A673 (cell line): ENCODE results near the gene GNG12. TPM values are rescaled to one million over a fixed set of nuclear protein-coding genes. Genes with fewer than 3 reads are reported as not detected.

Source experiments
- BruUV-seq: library from RNA; stranded (reverse); fragments of 400-500 nt; replicated peaks from 2 replicates; lab custom pipeline; 2021; lab: Mats Ljungman, UMichigan
- CTCF ChIA-PET: fragments of 300-600 bp; sonication (Branson Sonifier 250); formaldehyde crosslinking; loops from one replicate; lab custom pipeline; 2022; ENCODE audit warnings: antibody characterized with exemption; lab: Charles Lee
- POLR2A ChIA-PET: fragments of 300-600 bp; sonication (Branson Sonifier 250); formaldehyde crosslinking; loops from one replicate; lab custom pipeline; 2022; ENCODE audit warnings: antibody characterized with exemption; ENCODE audit not compliant: low non-redundant PET; lab: Charles Lee
- DNase-seq: peaks from one replicate; pipeline ENCODE4 v3.0.0-alpha.2; 2015; ENCODE audit warnings: low spot score
- H3K27ac ChIP-seq: fragments of 200-600 bp; sonication (generic); 2 replicates; pipeline ENCODE4 v1.5.1; 2016; ENCODE audit warnings: mixed run types, low read depth, mild to moderate bottlenecking, mixed read lengths, antibody characterized with exemption, low read length; ENCODE audit not compliant: poor library complexity, severe bottlenecking
- H3K27me3 ChIP-seq: fragments of 200-600 bp; sonication (generic); replicated peaks from 2 replicates; pipeline ENCODE4 v1.6.1; 2017; ENCODE audit warnings: mixed run types, low read depth, mild to moderate bottlenecking, mixed read lengths, antibody characterized with exemption, low read length; ENCODE audit not compliant: insufficient read depth, poor library complexity
- H3K36me3 ChIP-seq: fragments of 200-600 bp; sonication (generic); 2 replicates; pipeline ENCODE4 v1.6.1; 2016; ENCODE audit warnings: mixed run types, mild to moderate bottlenecking, mixed read lengths, antibody characterized with exemption, low read length; ENCODE audit not compliant: insufficient read depth, poor library complexity, severe bottlenecking
- H3K4me1 ChIP-seq: fragments of 200-600 bp; sonication (generic); 2 replicates; pipeline ENCODE4 v1.6.1; 2017; ENCODE audit warnings: mixed run types, mild to moderate bottlenecking, mixed read lengths, antibody characterized with exemption, low read length; ENCODE audit not compliant: insufficient read depth, poor library complexity, severe bottlenecking
- H3K4me3 ChIP-seq: fragments of 200-600 bp; sonication (generic); 2 replicates; pipeline ENCODE4 v1.5.1; 2016; ENCODE audit warnings: low read depth, mixed run types, mild to moderate bottlenecking, mixed read lengths, low read length; ENCODE audit not compliant: poor library complexity, severe bottlenecking
- H3K9me3 ChIP-seq: fragments of 200-600 bp; sonication (generic); 2 replicates; pipeline ENCODE4 v1.6.1; 2016; ENCODE audit warnings: mixed run types, low read depth, mild to moderate bottlenecking, mixed read lengths, antibody characterized with exemption, low read length; ENCODE audit not compliant: poor library complexity, severe bottlenecking
- EZH2 ChIP-seq: fragments of 200-600 bp; sonication (generic); IDR thresholded peaks from 2 replicates; pipeline ENCODE4 v1.6.1; 2017; ENCODE audit warnings: borderline replicate concordance, low read depth, mild to moderate bottlenecking, mixed read lengths, antibody characterized with exemption, low read length; ENCODE audit not compliant: poor library complexity, severe bottlenecking
- intact Hi-C: fragments of 100-400 bp; cut with micrococcal nuclease; formaldehyde crosslinking; loops from one replicate; pipeline ENCODE4 v1.10.0; 2022; ENCODE audit not compliant: unreplicated experiment
- total RNA-seq: library from RNA; stranded (reverse); gene quantifications from 2 replicates; pipeline ENCODE4 v1.2.3, GENCODE V29; 2021
- TF ChIP-seq, protein P1 (sequence below): fragments of 300-800, 200-600 bp; sonication (generic); conservative IDR thresholded peaks from 2 replicates; pipeline ENCODE4 v1.5.1; 2017; ENCODE audit warnings: low read depth, mild to moderate bottlenecking, antibody characterized with exemption, low read length, moderate library complexity, mixed read lengths

GNG12 gene
- total RNA-seq, 1 experiment from 2014 or later, result 54.8 TPM

DNA sequence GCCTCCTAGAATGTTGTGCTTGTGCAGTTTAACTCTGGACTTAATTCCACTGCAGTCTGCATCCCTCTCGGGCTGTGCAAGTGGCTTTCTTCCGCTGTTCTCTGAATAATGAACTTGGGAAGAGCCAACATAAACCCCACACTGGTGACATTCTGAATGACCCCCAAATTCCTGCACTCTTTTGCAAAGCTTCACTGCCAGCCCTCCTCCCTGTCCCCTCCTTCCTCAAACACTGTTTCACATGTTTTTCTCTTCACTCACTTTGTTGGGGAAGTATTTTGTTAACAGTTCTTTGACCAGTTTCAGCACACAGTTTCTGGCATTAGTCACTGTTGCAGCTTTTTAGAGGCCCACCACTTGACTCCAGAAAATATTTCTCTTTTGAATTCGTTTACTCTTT lies 39.7 kb downstream of the GNG12 start:
- no peak for DNase-seq
- BruUV-seq, result no TSS peak
- ChIA-PET POLR2A (no interaction called here), CTCF (no interaction called here)
- TF ChIP-seq EZH2, result no peak
- TF ChIP-seq, protein P1, sequence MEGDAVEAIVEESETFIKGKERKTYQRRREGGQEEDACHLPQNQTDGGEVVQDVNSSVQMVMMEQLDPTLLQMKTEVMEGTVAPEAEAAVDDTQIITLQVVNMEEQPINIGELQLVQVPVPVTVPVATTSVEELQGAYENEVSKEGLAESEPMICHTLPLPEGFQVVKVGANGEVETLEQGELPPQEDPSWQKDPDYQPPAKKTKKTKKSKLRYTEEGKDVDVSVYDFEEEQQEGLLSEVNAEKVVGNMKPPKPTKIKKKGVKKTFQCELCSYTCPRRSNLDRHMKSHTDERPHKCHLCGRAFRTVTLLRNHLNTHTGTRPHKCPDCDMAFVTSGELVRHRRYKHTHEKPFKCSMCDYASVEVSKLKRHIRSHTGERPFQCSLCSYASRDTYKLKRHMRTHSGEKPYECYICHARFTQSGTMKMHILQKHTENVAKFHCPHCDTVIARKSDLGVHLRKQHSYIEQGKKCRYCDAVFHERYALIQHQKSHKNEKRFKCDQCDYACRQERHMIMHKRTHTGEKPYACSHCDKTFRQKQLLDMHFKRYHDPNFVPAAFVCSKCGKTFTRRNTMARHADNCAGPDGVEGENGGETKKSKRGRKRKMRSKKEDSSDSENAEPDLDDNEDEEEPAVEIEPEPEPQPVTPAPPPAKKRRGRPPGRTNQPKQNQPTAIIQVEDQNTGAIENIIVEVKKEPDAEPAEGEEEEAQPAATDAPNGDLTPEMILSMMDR, result no peak
- intact Hi-C loops, result no loop called here
- Histone ChIP-seq H3K9me3 (no peaks in the 10 kb centered on the region), H3K27ac (no peak overlapping the region), H3K27me3 (no peaks in the 10 kb centered on the region), H3K36me3 (no peaks in the 10 kb centered on the region), H3K4me1 (no peaks in the 10 kb centered on the region), H3K4me3 (no peak overlapping the region)

DNA sequence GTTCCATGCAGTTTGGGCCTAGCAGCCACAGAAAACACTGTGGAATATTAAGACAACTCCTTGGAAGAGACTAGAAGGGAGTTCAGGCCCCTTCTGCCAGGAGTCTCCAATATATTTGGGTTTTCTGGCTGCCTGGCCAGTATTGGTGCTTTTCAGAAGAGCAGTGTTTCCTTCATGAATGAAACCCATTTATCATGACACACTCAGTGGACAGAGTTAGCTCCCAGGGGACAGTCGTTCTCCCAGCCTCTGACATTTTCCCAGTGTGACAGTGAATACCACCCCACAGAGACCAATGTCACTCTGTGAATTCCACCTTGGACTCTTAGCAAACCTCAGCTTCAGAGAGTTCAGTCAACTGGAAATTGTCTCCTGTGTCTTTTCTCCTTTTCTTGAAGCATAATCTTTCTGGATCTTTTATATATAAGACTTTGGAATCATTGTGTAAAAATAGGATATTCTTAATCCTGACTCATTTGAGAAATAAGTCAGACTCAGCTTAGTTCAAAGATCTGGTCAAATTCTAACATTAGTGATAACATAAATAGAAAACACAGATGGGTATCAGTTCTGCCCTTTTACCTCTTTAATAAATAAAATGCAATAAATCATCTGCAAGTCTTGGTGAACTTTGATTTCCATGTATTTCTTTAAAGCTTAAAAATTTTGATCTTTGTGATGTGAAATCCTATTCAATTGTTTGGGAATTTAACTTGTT lies 40.4 kb downstream of the GNG12 start:
- no peaks in the 10 kb centered on the region for H3K4me1 ChIP-seq
- no peaks in the 10 kb centered on the region for H3K9me3 ChIP-seq
- no peaks in the 10 kb centered on the region for H3K36me3 ChIP-seq
- no peaks in the 10 kb centered on the region for H3K27me3 ChIP-seq
- no TSS peak for BruUV-seq
- no peak overlapping the region for H3K27ac ChIP-seq
- ChIA-PET CTCF (no interaction called here), POLR2A (no interaction called here)
- TF ChIP-seq EZH2, result no peak
- TF ChIP-seq, protein P1, result no peak
- intact Hi-C loops, result no loop called here
- DNase-seq, result peak; percentile 7
- H3K4me3 ChIP-seq, result no peak overlapping the region

DNA sequence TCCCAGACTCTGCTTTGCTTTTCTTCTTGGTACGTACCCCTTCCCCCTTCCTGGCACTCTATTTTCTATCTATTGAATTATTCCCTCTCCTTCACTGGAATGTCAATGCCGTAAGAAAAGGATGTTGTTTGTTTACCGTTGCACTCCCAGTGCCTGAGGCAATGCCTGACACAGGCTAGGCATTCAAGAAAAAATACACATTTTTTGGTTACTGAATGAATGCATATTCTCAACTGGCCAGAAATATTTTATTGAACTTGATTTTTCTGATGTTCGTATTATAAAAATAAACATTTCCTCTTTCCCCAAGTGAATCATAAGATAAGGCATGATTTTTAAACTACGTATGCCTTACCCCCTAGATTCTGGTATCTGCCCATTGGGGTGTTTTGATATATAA lies 41.2 kb downstream of the GNG12 start:
- Histone ChIP-seq H3K9me3 (no peaks in the 10 kb centered on the region), H3K4me1 (no peaks in the 10 kb centered on the region), H3K27ac (no peak overlapping the region), H3K27me3 (no peaks in the 10 kb centered on the region), H3K36me3 (no peaks in the 10 kb centered on the region), H3K4me3 (no peak overlapping the region)
- POLR2A ChIA-PET, result no interaction called here
- TF ChIP-seq, protein P1, result no peak
- no peak for TF ChIP-seq EZH2
- intact Hi-C loops, result no loop called here
- DNase-seq, result no peak
- BruUV-seq, result no TSS peak
- CTCF ChIA-PET, result no interaction called here
